ENCODE results near the gene SORCS2.

DNA sequence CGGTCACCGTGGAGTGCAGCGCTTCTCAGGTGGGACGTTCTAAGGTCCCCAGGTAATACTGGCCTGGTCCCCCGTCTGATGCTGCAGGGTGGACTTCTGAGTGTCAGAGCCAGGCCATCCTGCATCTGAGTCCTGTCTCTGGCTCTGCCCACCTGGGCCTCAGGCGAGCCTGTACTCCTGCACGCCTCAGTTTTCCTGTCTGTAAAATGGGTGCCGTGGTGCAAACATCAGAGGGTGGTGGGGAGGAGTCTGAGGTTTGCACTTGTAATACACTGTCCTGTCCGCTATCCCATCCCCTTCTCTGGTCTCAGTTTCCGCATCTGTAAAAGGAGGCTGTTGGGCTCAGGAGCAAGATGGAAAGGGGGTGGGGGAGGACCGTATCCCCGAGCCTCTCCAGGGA is 41.3 kb downstream of the SORCS2 start:
- TF ChIP-seq ZC3H4 (CRISPR knock-in tag; IDR thresholded peaks at IDR 0.05; ENCODE audit: borderline replicate concordance): no peak
- no peak for TF ChIP-seq SALL2 (CRISPR knock-in tag; IDR thresholded peaks at IDR 0.05)
- TF ChIP-seq, protein P1, sequence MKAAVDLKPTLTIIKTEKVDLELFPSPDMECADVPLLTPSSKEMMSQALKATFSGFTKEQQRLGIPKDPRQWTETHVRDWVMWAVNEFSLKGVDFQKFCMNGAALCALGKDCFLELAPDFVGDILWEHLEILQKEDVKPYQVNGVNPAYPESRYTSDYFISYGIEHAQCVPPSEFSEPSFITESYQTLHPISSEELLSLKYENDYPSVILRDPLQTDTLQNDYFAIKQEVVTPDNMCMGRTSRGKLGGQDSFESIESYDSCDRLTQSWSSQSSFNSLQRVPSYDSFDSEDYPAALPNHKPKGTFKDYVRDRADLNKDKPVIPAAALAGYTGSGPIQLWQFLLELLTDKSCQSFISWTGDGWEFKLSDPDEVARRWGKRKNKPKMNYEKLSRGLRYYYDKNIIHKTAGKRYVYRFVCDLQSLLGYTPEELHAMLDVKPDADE (CRISPR knock-in tag; IDR thresholded peaks at IDR 0.05): no peak
- TF ChIP-seq, protein P2, sequence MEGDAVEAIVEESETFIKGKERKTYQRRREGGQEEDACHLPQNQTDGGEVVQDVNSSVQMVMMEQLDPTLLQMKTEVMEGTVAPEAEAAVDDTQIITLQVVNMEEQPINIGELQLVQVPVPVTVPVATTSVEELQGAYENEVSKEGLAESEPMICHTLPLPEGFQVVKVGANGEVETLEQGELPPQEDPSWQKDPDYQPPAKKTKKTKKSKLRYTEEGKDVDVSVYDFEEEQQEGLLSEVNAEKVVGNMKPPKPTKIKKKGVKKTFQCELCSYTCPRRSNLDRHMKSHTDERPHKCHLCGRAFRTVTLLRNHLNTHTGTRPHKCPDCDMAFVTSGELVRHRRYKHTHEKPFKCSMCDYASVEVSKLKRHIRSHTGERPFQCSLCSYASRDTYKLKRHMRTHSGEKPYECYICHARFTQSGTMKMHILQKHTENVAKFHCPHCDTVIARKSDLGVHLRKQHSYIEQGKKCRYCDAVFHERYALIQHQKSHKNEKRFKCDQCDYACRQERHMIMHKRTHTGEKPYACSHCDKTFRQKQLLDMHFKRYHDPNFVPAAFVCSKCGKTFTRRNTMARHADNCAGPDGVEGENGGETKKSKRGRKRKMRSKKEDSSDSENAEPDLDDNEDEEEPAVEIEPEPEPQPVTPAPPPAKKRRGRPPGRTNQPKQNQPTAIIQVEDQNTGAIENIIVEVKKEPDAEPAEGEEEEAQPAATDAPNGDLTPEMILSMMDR (CRISPR knock-in tag; IDR thresholded peaks at IDR 0.05): no peak
- TF ChIP-seq CEBPB (IDR thresholded peaks at IDR 0.05; ENCODE audit: borderline replicate concordance, low read depth, low read length): no peak
- no peak for TF ChIP-seq ZNF557 (CRISPR knock-in tag; IDR thresholded peaks at IDR 0.05)
- TF ChIP-seq, protein P3, sequence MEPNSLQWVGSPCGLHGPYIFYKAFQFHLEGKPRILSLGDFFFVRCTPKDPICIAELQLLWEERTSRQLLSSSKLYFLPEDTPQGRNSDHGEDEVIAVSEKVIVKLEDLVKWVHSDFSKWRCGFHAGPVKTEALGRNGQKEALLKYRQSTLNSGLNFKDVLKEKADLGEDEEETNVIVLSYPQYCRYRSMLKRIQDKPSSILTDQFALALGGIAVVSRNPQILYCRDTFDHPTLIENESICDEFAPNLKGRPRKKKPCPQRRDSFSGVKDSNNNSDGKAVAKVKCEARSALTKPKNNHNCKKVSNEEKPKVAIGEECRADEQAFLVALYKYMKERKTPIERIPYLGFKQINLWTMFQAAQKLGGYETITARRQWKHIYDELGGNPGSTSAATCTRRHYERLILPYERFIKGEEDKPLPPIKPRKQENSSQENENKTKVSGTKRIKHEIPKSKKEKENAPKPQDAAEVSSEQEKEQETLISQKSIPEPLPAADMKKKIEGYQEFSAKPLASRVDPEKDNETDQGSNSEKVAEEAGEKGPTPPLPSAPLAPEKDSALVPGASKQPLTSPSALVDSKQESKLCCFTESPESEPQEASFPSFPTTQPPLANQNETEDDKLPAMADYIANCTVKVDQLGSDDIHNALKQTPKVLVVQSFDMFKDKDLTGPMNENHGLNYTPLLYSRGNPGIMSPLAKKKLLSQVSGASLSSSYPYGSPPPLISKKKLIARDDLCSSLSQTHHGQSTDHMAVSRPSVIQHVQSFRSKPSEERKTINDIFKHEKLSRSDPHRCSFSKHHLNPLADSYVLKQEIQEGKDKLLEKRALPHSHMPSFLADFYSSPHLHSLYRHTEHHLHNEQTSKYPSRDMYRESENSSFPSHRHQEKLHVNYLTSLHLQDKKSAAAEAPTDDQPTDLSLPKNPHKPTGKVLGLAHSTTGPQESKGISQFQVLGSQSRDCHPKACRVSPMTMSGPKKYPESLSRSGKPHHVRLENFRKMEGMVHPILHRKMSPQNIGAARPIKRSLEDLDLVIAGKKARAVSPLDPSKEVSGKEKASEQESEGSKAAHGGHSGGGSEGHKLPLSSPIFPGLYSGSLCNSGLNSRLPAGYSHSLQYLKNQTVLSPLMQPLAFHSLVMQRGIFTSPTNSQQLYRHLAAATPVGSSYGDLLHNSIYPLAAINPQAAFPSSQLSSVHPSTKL (CRISPR knock-in tag; IDR thresholded peaks at IDR 0.05): no peak
